Stimulated activated CD4-positive, alpha-beta T cell treated with anti-CD3 and anti-CD28 coated beads, Interleukin-2, amount 100 ng/mL, for 48 hours (primary cell): ENCODE results near the gene FAP.

ENCODE experiments used
- DNase-seq, 2 donors: peaks; one replicate each; pipeline ENCODE4 v3.0.0-alpha.2; 2020

FAP gene

DNA sequence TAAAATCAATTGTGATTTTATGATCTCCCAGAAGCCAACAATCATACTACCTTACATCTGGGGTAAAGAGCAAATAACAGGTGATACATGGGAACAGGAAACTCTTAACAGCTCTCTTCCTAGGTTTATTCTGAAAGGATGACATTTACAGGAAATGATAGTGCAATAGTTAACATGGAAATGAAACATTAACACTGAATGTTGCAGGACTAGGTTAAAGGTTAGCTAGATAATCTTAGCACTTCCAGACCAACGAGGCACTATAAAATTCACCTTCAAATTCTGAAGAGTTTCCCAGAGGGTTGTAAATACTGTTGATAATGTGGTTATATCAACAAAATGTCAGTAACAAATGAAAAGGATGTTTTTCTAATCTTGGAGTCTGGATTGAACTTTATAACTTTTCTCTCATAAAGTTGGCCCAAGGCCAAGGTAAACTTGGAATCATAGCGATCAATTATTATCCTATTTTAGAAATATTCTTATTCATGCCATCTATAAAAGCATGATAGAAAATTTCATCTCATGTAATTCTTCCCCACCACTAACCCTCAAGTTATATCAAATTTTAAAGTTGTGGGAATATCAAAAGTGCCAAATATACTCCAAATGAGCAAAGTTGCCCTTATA is 58.3 kb downstream of the FAP start:
- DNase-seq: no peak

DNA sequence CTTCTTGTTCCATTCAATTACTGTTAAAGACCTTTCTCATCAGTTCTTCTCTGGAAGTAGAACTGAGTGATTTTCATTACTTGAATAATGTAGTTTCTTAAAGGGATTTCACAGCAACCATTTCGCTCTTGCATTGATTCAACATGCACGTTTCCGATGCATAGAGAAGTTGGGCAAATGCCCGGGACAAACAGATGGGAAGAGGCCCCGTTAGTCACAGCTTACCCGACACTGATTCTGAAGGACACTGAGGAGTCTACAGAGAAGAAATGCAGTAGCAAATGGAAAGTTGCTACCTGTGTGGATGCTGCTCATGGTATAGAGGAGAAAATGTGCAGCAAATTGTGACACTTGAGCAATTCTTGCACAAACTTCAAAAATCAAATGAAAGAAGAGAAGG is 58.9 kb downstream of the FAP start:
- DNase-seq: no peak

DNA sequence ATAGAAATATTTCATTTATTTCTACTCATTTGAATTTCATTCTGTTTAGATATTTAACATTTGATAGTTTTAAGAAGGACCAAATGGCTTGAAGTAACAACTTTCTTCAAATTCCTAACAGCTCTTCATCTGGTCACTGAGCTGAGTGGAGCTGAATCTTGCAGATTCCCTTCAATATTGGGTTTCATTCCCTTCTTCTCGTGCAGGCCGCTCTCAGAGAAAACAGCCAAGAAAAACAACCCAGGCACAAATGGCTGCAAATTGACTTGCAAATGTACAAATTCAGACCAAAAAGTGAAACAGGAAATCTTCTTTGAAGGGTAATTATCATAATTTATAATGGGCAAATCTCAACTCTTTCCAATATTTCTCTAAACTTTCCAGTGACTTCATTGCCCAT is 60.9 kb downstream of the FAP start:
- DNase-seq: no peak

DNA sequence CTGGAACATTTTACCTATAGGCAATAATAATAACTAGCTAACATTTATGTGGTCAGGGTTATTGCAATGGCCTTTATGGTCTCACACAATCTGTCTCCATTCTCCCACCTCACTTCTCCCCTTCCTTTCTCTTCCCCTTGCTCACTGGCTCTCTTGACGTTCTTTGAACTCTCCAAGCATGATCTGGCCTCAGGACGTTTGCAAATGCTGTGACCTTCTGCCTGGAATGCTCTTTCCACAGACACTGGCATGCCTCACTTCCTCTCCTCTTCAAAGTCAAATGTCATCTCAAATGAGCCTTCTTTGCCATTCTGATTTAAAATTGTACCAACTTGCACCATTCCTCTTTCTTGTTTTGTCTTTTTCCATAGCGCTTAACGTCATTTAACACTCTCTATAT is 65.9 kb downstream of the FAP start:
- DNase-seq: no peak

DNA sequence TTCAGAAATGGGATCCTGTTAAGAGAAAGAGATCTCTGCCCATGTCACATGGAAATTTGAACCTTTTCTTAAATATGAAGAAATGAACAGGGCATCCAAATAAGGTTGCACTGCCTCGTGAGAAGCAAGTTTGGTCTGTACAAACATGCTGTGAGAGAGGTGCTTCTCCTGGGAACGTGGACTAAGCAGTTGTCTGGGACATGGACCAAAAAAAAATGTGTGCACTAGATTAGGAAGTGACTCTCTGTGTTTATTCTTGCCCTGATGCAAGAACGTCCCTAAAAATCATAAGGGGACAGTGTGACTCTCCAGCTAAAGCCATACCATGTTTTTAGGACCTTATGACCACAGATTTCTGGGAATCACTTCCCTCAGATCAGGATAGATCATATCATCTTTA is 67.5 kb downstream of the FAP start:
- DNase-seq: no peak

DNA sequence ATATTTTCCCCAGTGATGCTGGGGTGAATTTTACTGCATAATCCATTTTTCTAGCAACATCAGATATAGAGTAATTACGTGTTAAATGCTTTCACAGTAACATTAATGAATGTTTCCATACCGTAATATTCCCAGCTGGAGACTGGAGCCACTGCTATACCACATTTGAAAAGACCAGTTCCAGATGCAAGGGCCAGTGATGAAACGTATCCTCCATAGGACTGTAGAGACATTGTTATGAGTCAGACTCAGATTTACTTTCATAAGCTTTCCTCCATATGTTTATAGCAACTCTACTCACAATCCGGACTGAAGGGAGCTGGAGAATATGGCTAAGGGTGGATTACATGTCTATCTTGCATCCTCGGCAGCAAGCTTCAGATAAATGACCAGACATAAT is 68.5 kb downstream of the FAP start:
- no peak for DNase-seq

DNA sequence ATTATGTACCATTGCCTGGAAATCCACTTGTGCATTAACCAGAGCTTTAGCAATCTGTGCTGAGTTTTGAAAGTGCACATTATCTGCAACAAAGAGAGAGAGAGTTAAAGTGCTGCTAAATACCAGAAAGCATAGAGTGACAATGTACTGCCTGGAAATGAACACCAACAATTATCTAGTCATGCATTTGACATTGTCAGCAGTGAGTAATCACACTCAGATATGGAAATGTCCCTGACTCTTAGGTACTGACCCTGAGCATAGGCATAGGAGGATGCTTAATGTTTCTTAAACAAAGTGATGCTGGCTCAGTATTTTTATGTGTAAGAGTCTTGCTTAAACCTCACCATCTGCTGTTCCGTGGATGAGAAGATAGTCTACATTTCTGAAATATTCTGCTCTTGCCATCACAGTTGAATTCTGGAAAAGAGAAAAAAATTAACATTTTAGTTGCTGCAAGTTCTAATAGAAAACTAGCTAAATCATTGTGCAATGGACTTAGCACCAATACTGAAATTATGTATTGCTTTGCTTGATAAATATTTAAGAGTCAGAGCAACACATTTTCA is 70.4 kb downstream of the FAP start:
- DNase-seq: no peak

DNA sequence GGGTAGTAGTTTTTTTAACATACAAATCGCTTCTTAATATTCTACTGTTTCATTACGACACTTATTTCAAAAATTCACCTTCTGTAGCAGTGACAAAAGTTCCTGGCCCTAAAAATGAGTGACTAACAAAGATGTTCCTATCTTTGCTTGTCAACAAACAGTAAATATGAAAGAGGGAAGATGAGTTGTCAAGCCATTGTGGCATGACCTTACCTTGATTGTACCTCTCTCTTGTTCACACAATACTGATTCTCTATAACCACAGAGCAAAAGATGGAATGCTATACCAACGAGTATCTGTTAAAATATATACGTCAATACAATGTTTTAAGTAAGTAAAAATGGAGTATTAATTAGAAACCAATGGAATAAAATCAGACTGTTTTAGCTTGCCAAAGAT is 76.5 kb downstream of the FAP start:
- DNase-seq: no peak

DNA sequence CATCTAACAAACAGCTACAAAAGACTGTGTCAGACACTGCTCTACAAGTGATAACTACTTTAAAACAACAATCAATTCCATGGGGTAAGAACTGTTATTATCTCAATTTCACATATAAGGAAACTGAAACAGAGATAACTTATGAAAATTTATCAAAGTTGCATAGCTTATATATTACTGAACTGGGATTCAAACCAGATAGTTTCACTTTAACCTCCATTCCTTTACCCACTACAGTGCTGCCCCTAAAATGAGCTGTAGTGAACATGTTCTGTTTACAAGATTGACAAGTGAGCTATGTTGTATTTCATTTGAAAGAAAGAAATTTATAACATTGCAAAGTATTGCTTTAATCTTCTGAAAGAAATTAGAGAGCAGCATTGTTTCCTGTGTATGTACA is 77.1 kb downstream of the FAP start:
- no peak for DNase-seq

DNA sequence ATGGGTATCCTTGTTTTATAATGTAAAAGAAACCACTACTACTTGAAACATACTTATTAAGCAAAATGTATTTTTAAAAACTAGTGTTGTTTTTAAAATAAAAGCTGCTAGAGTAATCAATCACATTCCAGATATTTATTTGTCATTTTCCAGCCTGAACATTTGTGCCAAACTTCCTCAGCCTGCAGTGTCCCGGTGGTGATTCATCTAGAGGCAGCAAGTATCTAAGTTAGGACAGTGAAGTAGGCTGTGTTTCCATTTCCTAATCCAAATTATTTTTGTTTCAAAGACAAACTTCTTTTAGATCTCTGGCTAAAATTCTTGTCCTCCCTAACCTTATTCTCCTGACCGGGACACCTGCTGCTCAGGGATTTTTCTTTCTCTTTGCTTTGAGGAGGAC is 78.4 kb downstream of the FAP start:
- no peak for DNase-seq

DNA sequence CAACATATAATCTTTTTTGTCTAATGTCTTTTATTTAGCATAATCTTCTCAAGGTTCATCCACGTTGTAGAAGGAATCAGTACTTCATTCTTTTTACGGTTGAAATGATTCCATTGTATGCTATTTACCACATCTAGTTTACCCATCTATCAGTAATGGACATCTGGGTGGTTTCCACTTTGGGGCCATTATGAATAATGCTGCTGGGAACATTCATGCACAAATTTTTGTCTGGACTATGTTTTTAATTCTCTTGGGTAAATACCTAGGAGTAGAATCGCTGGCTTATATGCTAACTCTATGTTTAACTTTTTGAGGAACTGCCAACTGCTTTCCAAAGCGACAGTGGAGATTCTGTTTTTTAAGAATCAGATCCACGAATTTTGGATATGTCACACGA is 83.8 kb downstream of the FAP start:
- no peak for DNase-seq

DNA sequence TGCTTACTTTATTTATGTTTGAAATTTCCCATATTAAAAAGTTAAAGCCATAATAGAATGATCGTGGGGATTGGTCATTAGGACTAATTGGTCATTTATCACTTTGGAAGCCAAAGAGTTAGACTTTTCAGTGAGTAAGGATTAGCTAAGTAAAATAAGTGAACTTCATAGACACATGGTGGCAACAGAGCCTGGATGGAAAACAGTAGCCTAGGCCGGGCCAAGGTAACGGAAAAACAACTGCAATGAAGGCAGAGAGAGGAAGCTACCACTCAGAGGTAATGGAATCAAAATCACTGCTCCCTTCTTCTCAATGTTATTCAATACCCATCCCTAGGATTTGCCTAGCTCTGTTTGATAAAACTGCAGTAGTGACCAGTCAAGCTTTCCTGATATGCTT is 87.1 kb downstream of the FAP start:
- DNase-seq: no peak

DNA sequence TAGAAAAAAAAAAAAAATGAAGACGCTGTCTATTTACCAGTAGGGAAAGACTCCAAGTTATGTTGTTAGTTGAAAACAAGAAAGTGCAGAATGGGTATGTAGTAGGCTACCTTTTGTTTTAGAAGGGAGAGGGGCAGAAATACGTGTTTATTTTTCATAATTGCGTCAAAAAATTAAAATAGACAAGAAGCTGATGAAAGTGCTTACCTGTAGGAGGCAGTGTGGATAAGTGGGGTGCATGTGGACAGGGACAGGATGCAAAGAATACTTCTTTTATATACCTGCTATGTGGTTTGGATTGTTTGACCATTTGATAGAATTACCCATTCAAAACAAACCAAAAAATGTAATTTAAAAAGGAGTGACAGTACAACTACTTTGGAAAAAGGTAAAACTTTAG is 88.2 kb downstream of the FAP start:
- DNase-seq: no peak

DNA sequence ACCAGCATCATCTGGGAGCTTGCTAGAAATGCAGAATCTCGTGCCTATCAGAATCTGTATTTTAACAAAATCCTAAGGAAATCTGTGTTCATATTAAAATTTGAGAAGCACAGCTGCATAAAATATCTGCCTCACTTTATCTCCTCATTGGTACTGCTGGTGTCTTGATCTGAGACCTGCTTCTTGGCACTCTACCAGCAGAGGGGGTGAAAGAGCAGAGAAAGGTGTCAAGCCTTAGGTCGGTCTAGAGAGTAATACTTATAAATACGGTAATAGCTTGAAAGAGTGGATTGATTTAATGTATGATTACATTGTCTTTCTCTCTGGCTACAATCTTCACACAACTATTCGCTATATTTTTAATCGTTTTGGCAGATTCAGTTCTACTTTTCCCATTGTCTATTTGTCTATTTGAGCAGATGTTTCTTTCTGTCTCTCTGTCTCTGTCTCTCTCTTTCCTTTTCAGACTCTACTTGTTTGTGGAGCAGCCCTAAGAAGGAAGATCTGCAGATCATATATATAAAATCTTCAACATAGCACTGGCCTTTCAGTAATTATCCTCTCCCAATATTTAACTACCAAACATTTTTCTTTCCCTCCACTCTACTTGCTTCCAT is 89.5 kb downstream of the FAP start:
- DNase-seq: peak; percentile 55 to 58

DNA sequence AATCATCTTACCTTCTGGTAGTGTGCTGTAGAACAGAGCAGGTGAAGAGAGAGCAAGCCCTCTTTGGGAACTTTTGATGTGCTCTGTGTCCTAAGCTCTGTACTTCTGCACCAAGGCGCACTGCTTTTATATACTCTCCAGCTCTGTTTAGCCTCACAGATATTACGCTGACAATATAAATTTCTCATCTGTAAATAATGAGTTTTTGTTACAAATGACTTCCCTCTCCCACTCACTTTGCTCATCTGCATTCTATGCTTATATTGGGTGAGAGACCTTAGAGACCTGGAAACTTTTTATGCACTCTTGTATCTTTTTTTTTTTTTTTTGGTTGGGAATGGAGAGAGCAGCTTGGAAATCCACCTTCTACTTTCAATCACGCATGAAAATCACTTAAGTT is 91.1 kb downstream of the FAP start, which contains the start of gene GCG:
TSS of gene GCG (minus strand) at position 101 of the 400 bp plus-strand sequence. CDS start 3,069 bp downstream, outside the sequence.
- no peak for DNase-seq

DNA sequence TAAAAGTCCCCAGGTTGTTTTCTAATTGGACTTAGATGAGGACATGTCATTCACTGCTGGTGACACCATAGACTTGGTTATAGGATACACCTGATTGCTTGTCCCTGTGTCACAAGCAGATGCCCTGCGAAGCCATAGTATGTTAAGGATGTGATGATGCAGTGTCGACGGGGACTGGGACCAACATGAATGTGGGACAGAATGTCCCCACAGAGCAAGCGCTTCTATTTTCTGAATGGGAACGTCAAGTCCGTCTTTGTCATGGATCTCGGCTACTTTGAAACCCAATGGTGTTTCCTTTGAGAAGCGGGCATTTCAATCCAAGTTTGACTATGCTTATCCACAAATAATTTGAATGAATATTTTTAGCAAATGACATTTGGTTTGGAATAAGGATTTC is 93.3 kb downstream of the FAP start:
- DNase-seq: no peak

DNA sequence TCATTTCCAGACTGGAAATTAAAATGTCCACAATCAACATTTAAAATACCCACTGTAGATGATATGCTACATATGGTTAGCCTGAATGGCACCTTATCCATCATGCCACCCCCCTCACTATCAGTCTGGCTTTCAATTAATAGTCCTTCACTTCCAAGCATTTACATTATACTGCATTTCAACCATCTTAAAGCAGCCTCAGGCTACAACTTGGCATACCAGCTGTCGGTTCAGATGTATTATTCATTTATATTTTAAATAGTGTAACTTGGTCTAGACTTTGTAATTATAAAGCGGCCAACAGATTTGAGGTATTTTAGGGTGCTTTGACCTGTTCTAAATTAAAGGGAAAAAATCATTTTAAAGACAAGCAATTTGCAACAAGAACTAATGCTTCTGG is 93.8 kb downstream of the FAP start:
- no peak for DNase-seq

DNA sequence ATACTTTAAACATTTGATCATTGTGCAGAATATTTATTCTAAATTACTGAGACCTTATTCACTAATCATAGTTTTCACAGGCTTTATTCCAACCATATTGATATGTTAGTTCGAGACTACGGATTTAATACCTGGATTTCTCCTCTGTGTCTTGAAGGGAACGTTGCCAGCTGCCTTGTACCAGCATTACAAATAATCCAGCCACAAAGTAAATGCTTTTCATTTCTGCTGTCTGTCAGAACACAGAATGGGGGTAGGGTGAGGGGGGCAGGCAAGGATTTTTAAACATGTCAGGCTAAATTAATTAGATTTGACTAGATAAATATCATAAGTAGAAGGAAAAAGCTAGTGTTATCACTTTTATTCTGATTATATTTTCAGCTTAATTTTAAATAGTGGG is 94.3 kb downstream of the FAP start:
- DNase-seq: no peak

DNA sequence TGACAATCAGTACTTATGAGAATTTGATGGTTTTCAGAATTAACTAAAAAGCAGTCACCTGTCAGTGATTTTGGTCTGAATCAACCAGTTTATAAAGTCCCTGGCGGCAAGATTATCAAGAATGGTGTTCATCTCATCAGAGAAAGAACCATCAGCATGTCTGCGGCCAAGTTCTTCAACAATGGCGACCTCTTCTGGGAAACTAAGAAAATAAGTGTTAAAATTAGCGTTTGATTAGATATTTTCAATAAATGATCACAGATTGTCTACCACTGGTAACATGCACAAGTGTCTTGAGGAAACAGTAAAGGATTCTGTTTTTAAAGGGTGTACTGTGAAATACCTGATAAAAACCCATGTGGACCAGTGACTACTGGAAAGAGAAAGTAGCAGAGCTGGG is 99.3 kb downstream of the FAP start:
- no peak for DNase-seq

DNA sequence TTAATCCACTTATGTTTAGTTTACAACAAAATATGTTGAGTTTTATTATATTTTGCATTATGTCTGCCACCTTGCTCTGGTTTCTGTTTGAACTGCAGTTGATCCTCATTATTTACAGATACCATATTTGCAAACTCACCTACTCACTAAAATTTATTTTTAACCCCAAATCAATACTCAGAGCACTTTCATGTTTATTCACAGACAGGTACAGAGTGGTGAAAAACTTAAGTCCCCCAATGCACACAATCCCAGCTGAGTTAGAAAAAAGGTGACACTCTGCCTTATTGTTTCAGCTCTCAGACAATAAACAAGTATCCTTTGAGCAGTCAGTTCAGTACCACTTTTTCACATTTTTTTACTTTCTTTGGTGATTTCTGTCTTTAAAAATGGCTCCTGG is 104.9 kb downstream of the FAP start:
- DNase-seq: no peak

DNA sequence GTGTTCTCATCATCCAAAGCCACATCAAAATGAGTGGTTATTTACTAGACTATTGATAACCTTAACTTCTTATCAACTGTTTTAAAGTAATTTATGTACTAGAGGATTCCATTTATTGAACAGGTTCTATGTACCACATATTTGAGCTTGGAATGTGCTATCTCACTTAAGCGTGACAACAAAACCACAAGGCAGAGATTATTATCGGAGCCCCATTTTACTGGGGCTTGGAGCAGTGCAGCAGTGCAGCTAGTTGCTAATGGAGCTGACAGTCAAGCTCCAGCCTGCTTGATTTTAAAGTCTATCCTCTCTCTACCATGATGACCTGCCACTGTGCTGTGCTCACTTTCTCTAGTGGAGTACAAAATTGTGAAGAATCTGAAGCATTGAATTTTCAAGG is 115.8 kb downstream of the FAP start:
- no peak for DNase-seq

DNA sequence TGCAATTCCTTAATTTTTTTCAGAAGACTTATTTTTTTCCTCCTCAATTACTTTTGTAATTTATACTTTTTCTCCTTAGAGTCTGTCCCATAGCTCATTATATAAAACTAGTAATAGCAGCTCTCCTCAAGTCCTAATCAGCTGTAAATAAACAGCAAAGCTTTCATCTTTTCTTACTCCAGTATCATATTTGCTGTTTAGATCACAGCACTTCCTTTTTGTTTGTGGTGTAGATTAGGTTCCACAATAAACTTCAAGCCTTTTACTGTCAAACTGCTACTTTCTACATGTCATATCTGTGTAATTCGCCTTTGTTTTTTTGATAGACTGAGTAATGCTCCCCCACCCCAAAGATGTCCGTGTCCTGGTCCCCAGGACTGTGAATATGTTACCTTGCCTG is 116.7 kb downstream of the FAP start:
- no peak for DNase-seq

DNA sequence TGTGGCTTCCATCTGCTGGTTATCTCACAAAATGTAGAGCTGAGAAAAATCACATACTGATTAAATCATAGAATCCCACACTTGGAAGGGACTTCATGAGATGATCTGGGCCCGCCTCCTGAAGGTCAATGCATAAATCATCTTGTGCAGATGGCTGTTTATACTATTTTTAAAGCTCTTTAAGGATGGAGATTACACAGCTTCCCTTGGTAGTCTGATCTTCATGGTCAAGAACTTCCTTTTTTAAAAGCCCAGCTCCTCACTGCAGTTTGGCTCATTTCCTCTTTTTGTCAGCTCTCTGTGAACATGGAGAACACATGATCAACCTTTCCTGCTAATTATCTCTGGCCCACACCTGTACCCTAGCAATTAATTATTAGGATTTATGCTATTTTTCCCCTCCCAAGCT is 117.1 kb downstream of the FAP start:
- DNase-seq: no peak

DNA sequence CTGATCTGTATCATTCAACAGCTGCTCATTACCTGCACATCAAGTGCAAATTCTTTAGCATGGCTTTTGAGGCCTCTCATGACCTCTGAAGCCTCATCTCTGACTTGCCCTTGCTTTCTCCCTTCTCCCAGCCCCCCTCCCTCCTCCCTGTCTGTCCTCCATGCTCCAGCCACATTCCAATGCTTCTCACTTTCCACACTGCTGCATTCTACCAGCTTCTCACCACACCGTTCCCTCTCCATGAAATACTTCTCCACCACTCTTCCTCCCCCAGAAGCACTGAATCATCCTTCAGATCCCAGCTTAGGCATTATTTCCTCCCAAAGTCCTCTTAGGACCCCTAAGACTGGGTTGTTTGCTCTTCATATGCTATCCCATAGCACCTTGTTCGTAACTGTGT is 118.1 kb downstream of the FAP start:
- DNase-seq: no peak
